HL-60 (cell line): ENCODE results near the gene EP400.

ENCODE experiments used
- DNase-seq, 2 experiments: peaks; one replicate each; pipeline ENCODE4 v3.0.0-alpha.2; 2010 to 2020; ENCODE audit warnings: low read depth in 1 of 2, low spot score in 1 of 2
- H3K27ac ChIP-seq: fragments of 250-450 bp; sonication (Bioruptor Pico); replicated peaks from 2 replicates; pipeline ENCODE4 v1.5.1; 2020; ENCODE audit warnings: mild to moderate bottlenecking, moderate library complexity
- H3K27me3 ChIP-seq: fragments of 250-450 bp; sonication (Bioruptor Pico); 2 replicates; pipeline ENCODE4 v1.5.1; 2021; ENCODE audit warnings: mild to moderate bottlenecking, moderate library complexity; ENCODE audit not compliant: insufficient read depth, poor library complexity, severe bottlenecking
- H3K4me3 ChIP-seq: replicated peaks from 2 replicates; pipeline ENCODE4 v1.5.1; 2011; ENCODE audit warnings: mild to moderate bottlenecking, control low read depth, low read length; ENCODE audit not compliant: insufficient read depth
- CTCF ChIP-seq: IDR thresholded peaks from one replicate; pipeline ENCODE4 v1.5.1; 2011; ENCODE audit warnings: low read length, control low read depth, inconsistent platforms; ENCODE audit not compliant: insufficient read depth
- GABPA ChIP-seq: IDR thresholded peaks from 2 replicates; pipeline ENCODE4 v1.6.1; 2012; ENCODE audit warnings: low read depth
- POLR2AphosphoS5 ChIP-seq: IDR thresholded peaks from 2 replicates; pipeline ENCODE4 v1.6.1; 2012; ENCODE audit warnings: low read depth
- REST ChIP-seq: IDR thresholded peaks from 2 replicates; pipeline ENCODE4 v1.6.1; 2012; ENCODE audit warnings: low read depth; ENCODE audit not compliant: insufficient replicate concordance
- SPI1 ChIP-seq: IDR thresholded peaks from 2 replicates; pipeline ENCODE4 v1.6.1; 2012; ENCODE audit warnings: low read depth, mild to moderate bottlenecking, borderline replicate concordance

EP400 gene

GRCh38 chr12:131904346-131904745 lies 45.4 kb upstream of the EP400 start:
- Histone ChIP-seq H3K27ac (no peak overlapping the region), H3K27me3 (no peaks in the 10 kb centered on the region), H3K4me3 (no peak overlapping the region)
- TF ChIP-seq CTCF: no peak
- TF ChIP-seq POLR2AphosphoS5: no peak
- no peak for TF ChIP-seq GABPA
- TF ChIP-seq SPI1: no peak
- no peak for TF ChIP-seq REST
- DNase-seq: no peak

GRCh38 chr12:131905081-131905629 lies 44.6 kb upstream of the EP400 start:
- TF ChIP-seq GABPA (no peak), REST (no peak), SPI1 (no peak), POLR2AphosphoS5 (no peak), CTCF (no peak)
- DNase-seq: no peak
- H3K27ac ChIP-seq: no peak overlapping the region
- H3K27me3 ChIP-seq: no peaks in the 10 kb centered on the region
- H3K4me3 ChIP-seq: no peak overlapping the region

- TF ChIP-seq CTCF: no peak
- no peak for TF ChIP-seq POLR2AphosphoS5
- TF ChIP-seq REST: no peak
- TF ChIP-seq SPI1: no peak
- TF ChIP-seq GABPA: no peak
- no peak for DNase-seq
- Histone ChIP-seq H3K27me3 (no peaks in the 10 kb centered on the region), H3K27ac (no peak overlapping the region), H3K4me3 (no peak overlapping the region)
Measured at GRCh38 chr12:131905630-131906091, 44.1 kb upstream of the EP400 start.
